Measurements from ENCODE around the gene PROM2. TPM values are rescaled to one million over a fixed set of nuclear protein-coding genes. Genes with fewer than 3 reads are reported as not detected.
"Not testable (repeated sequence)": the region's sequence is repeated elsewhere in the genome, so short reads cannot be mapped to it uniquely, and the experiment has no call there.

The PROM2 gene
- total RNA-seq, 1 donor from 2014 or later: 18.5 TPM

DNA sequence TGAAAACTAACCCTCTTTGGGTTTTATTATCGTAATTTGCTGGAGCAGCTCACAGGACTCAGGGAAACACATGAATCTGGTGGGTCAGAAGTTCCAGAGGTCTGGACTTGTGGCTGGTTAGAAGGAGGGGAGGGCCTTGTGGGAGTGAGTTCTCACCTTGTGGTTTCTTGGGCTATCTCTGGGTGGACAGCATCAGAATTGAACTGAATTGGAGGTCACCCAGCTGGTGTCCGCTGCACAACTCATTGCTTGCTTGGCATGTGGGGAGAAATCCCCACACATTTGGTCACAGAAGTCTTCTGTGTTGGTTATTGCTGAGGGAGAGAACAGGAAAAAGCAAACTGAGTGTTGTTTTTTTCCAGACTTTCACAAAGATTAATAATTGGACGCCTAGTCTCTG lies 39.4 kb upstream of the PROM2 start:
- Mint-ChIP-seq H3K4me3 (no peak overlapping the region), H3K27ac (no peak overlapping the region), H3K36me3 (peaks cover 3% of the 10 kb centered on the region), H3K4me1 (ENCODE audit: unreplicated experiment) (no peaks in the 10 kb centered on the region), H3K9me3 (peaks cover 8% of the 10 kb centered on the region), H3K27me3 (no peaks in the 10 kb centered on the region)
- TF ChIP-seq, protein P1, sequence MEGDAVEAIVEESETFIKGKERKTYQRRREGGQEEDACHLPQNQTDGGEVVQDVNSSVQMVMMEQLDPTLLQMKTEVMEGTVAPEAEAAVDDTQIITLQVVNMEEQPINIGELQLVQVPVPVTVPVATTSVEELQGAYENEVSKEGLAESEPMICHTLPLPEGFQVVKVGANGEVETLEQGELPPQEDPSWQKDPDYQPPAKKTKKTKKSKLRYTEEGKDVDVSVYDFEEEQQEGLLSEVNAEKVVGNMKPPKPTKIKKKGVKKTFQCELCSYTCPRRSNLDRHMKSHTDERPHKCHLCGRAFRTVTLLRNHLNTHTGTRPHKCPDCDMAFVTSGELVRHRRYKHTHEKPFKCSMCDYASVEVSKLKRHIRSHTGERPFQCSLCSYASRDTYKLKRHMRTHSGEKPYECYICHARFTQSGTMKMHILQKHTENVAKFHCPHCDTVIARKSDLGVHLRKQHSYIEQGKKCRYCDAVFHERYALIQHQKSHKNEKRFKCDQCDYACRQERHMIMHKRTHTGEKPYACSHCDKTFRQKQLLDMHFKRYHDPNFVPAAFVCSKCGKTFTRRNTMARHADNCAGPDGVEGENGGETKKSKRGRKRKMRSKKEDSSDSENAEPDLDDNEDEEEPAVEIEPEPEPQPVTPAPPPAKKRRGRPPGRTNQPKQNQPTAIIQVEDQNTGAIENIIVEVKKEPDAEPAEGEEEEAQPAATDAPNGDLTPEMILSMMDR (conservative IDR thresholded peaks at IDR 0.05): no peak
- no peak for DNase-seq (ENCODE audit: extremely low spot score, unreplicated experiment)

DNA sequence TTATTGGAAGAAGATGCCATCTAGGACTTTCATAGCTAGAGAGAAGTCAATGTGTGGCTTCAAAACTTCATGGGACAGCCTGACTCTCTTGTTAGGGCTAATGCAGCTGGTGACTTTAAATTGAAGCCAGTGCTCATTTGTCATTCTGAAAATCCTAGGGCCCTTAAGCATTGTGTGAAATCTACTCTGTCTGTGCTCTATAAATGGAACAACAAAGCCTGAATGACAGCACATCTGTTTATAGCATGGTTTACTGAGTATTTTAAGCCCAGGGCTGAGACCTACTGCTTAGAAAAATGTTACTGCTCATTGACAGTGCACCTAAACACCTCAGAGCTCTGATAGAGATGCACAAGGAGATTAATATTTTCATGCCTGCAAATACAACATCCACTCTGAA lies 36.1 kb upstream of the PROM2 start:
- DNase-seq (ENCODE audit: extremely low spot score, unreplicated experiment): no peak
- no peak overlapping the region for H3K27ac Mint-ChIP-seq
- no peaks in the 10 kb centered on the region for H3K4me1 Mint-ChIP-seq (ENCODE audit: unreplicated experiment)
- peaks cover 25% of the 10 kb centered on the region for H3K9me3 Mint-ChIP-seq
- H3K4me3 Mint-ChIP-seq: no peak overlapping the region
- TF ChIP-seq, protein P1 (conservative IDR thresholded peaks at IDR 0.05): no peak
- no peaks in the 10 kb centered on the region for H3K27me3 Mint-ChIP-seq
- peaks cover 3% of the 10 kb centered on the region for H3K36me3 Mint-ChIP-seq

DNA sequence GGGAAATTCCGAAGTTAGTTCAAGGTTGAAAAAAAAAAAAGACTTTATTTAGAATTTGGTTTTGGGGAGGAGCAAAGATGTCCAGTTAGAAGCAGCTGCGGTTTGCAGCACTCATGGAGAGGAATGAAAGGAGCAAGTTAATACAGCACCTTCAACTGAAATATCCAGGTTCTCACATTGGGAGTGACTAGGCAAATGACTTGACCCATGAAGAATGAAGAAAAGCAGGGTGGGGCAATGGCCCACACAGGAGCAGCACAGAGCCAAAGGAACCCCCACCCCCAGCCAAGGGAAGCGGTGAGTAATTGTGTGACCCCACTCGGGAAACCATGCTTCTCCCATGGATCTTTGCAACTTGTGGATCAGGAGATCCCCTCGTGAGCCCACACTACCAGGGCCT lies 34.2 kb upstream of the PROM2 start:
- Mint-ChIP-seq H3K4me1 (ENCODE audit: unreplicated experiment) (no peaks in the 10 kb centered on the region), H3K27ac (no peak overlapping the region), H3K27me3 (no peaks in the 10 kb centered on the region), H3K9me3 (peaks cover 31% of the 10 kb centered on the region), H3K36me3 (peaks cover 7% of the 10 kb centered on the region), H3K4me3 (no peak overlapping the region)
- TF ChIP-seq, protein P1 (conservative IDR thresholded peaks at IDR 0.05): no peak
- no peak for DNase-seq (ENCODE audit: extremely low spot score, unreplicated experiment)

DNA sequence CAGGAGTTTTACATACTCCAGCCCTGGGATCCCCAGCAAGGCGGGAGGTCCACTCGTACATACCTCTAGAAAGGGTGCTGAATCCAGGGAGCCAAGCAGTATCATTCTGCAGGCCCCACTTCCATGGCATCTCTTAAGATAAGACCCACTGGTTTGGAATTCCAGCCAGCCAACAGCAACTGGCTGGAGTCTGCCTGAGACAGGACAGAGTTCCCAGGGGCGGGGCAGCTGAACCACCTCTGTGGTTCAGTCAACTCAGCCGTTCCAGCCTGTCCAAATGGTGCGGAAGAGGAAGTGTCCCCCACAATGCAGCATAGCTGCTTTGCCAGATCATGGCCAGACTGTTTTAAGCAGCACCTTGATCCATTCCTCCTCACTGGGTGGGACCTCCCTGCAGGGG lies 33.7 kb upstream of the PROM2 start:
- H3K36me3 Mint-ChIP-seq: peaks cover 7% of the 10 kb centered on the region

DNA sequence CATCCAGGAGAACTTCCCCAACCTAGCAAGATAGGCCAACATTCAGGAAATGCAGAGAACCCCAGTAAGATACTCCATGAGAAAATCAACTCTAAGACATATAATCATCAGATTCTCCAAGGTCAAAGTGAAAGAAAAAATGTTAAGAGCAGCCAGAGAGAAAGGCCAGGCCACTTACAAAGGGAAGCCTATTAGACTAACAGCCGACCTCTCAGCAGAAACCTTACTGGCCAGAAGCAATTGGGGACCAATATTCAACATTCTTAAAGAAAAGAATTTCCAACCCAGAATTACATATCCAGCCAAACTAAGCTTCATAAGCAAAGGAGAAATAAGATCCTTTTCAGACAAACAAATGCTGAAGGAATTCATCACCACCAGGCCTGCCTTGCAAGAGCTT lies 32.2 kb upstream of the PROM2 start:
- not testable (repeated sequence) for DNase-seq (ENCODE audit: extremely low spot score, unreplicated experiment); H3K36me3 Mint-ChIP-seq
- peaks cover 37% of the 10 kb centered on the region for H3K9me3 Mint-ChIP-seq

More for the DNA sequence above, 33.7 kb upstream of the PROM2 start:
- no peaks in the 10 kb centered on the region for H3K4me1 Mint-ChIP-seq (ENCODE audit: unreplicated experiment)
- no peak overlapping the region for H3K4me3 Mint-ChIP-seq
- peaks cover 31% of the 10 kb centered on the region for H3K9me3 Mint-ChIP-seq
- H3K27me3 Mint-ChIP-seq: no peaks in the 10 kb centered on the region
- TF ChIP-seq, protein P1 (conservative IDR thresholded peaks at IDR 0.05): no peak
- H3K27ac Mint-ChIP-seq: no peak overlapping the region
- no peak for DNase-seq (ENCODE audit: extremely low spot score, unreplicated experiment)

DNA sequence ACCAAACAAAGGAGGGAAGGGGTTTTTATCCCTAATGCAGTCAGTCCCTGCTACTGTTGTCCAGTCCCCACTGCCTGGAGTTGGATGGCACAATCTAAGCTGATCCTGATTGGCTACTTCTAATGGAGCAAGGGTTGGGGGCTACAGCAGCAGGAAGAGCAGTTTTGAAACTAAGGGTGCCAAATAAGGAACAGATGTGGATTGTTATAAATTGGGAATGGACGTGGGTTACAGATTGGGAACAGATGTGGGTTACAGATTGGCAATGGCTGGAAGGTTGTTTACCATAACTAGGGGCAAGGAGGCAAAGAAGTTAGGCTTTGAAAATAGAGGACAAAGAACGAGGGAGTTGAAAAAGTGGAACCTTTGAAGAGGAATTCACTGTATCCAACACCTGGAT lies 16.0 kb upstream of the PROM2 start:
- Mint-ChIP-seq H3K4me3 (no peak overlapping the region), H3K27me3 (no peaks in the 10 kb centered on the region), H3K4me1 (ENCODE audit: unreplicated experiment) (peaks cover 6% of the 10 kb centered on the region), H3K27ac (no peak overlapping the region), H3K36me3 (no peaks in the 10 kb centered on the region), H3K9me3 (no peaks in the 10 kb centered on the region)
- TF ChIP-seq, protein P1 (conservative IDR thresholded peaks at IDR 0.05): no peak
- no peak for DNase-seq (ENCODE audit: extremely low spot score, unreplicated experiment)

More for the DNA sequence above, 32.2 kb upstream of the PROM2 start:
- not testable (repeated sequence) for H3K4me1 Mint-ChIP-seq (ENCODE audit: unreplicated experiment); H3K27ac Mint-ChIP-seq; H3K27me3 Mint-ChIP-seq; H3K4me3 Mint-ChIP-seq
